ENCODE results near the gene HELZ2. TPM values are rescaled to one million over a fixed set of nuclear protein-coding genes. Genes with fewer than 3 reads are reported as not detected.
A peak's percentile ranks its signal among the peaks of the same experiment; 100 is the strongest.

HELZ2 gene
- polyA plus RNA-seq, 3 donors, result 3.0 to 15.5 (median 3.3) TPM

DNA sequence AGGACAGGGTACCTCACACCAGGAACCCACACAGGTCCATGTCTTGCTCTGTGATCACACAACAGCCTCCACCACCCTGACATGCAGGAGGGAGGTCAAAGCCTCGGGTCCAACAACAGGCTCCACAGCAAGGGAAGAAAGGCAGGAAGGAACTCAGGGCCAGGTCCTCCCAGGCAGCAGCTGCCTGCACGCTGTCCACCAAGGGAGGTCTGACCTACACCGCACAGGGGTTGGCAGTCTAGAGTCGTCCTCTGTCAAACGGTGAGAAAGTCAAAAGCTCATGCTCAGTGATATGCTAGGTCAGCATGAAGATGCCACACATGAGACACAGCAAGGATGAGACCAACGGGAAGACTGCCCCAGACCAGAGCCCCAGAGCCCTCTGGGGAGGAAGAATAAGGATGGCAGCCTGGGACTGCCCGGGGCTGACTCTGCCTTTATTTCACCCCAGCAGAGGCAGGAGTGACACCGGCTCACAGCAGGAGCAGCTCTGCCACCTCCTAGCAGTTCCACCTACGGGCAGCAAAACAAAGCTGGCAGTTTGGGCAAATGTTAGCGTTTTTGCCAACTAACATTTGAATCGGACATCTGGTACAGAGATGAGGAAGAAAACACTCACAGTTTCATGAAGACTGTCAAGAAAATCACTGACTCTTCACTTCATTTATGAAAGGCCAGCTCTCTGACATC is 44.4 kb upstream of the HELZ2 start:
- Histone ChIP-seq H3K9me3 (replicated peaks in 1 of 2; ENCODE audit: control insufficient read depth in 1 of 2, insufficient read depth in 1 of 2, low read length in 2 of 2) (no peaks in the 10 kb centered on the region), H3K4me1 (ENCODE audit: control insufficient read depth in 1 of 2, insufficient read depth in 2 of 2, low read length in 2 of 2) (peaks cover 5% of the 10 kb centered on the region in 2 donors), H3K27me3 (ENCODE audit: control insufficient read depth in 2 of 2, insufficient read depth in 2 of 2, low read length in 2 of 2) (no peaks in the 10 kb centered on the region), H3K79me2 (ENCODE audit: insufficient read depth, low read length) (peaks cover 54% of the 10 kb centered on the region), H3K9ac (ENCODE audit: insufficient read depth, low read length, poor library complexity, severe bottlenecking) (no peak overlapping the region), H3K4me3 (replicated peaks in 1 of 3; ENCODE audit: low read depth in 2 of 3, low read length in 3 of 3) (no peak overlapping the region), H4K20me1 (ENCODE audit: insufficient read depth, low read length) (peaks cover 43% of the 10 kb centered on the region), H2AFZ (ENCODE audit: insufficient read depth, low read depth, low read length, poor library complexity, severe bottlenecking) (no peak overlapping the region), H3K4me2 (replicated peaks; ENCODE audit: extremely low read depth, low read length, poor library complexity, severe bottlenecking) (no peak overlapping the region), H3K36me3 (replicated peaks in 1 of 2; ENCODE audit: control insufficient read depth in 1 of 2, insufficient read depth in 2 of 2, low read length in 2 of 2) (peaks cover 33 to 50% of the 10 kb centered on the region in 2 donors), H3K27ac (ENCODE audit: low read depth in 1 of 2, low read length in 2 of 2) (no peak overlapping the region)
- Mint-ChIP-seq H3K27ac (peak overlapping the region in 1 of 7 donors; percentile 15), H3K4me3 (no peak overlapping the region), H3K27me3 (ENCODE audit: low read depth in 3 of 3) (peaks cover 0 to 3% (median 2%) of the 10 kb centered on the region in 3 donors), H3K9me3 (peaks cover 0 to 9% (median 6%) of the 10 kb centered on the region in 7 donors), H3K4me1 (peaks cover 7% of the 10 kb centered on the region), H3K36me3 (peaks cover 64 to 85% of the 10 kb centered on the region in 2 donors)
- WGBS (ENCODE audit: insufficient coverage), result 93% methylated on average over 10 of the region's 11 CpGs
- no peak for DNase-seq
- TF ChIP-seq, protein P1, sequence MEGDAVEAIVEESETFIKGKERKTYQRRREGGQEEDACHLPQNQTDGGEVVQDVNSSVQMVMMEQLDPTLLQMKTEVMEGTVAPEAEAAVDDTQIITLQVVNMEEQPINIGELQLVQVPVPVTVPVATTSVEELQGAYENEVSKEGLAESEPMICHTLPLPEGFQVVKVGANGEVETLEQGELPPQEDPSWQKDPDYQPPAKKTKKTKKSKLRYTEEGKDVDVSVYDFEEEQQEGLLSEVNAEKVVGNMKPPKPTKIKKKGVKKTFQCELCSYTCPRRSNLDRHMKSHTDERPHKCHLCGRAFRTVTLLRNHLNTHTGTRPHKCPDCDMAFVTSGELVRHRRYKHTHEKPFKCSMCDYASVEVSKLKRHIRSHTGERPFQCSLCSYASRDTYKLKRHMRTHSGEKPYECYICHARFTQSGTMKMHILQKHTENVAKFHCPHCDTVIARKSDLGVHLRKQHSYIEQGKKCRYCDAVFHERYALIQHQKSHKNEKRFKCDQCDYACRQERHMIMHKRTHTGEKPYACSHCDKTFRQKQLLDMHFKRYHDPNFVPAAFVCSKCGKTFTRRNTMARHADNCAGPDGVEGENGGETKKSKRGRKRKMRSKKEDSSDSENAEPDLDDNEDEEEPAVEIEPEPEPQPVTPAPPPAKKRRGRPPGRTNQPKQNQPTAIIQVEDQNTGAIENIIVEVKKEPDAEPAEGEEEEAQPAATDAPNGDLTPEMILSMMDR (IDR thresholded peaks at IDR 0.05), result no peak
- intact Hi-C loops (cut with micrococcal nuclease), result no loop called here

DNA sequence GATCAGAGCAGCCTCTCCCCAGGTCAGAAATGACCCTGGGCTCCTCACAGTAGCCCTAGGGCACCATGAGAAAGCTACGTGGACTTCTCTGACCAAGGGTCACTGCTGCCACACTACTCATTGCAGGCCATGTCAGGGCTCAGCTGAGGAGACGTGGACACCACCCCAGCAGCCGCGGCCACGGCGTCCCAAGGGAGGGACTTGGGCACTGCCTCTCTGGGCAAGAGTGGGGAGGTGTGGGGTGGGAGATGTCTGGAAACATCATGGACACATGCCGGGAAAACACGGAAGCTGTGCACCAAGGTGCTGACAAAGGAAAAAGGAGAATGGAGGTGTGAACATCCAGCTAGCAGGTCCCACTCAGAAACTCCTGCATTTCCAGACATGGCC is 43.8 kb upstream of the HELZ2 start:
- intact Hi-C loops (cut with micrococcal nuclease), result no loop called here

More for the DNA sequence above, 43.8 kb upstream of the HELZ2 start:
- no peak for DNase-seq
- Histone ChIP-seq H4K20me1 (ENCODE audit: insufficient read depth, low read length) (peaks cover 43% of the 10 kb centered on the region), H3K9me3 (replicated peaks in 1 of 2; ENCODE audit: control insufficient read depth in 1 of 2, insufficient read depth in 1 of 2, low read length in 2 of 2) (no peaks in the 10 kb centered on the region), H3K36me3 (replicated peaks in 1 of 2; ENCODE audit: control insufficient read depth in 1 of 2, insufficient read depth in 2 of 2, low read length in 2 of 2) (peaks cover 33 to 50% of the 10 kb centered on the region in 2 donors), H3K4me3 (replicated peaks in 1 of 3; ENCODE audit: low read depth in 2 of 3, low read length in 3 of 3) (no peak overlapping the region), H3K9ac (ENCODE audit: insufficient read depth, low read length, poor library complexity, severe bottlenecking) (no peak overlapping the region), H3K4me2 (replicated peaks; ENCODE audit: extremely low read depth, low read length, poor library complexity, severe bottlenecking) (no peak overlapping the region), H3K4me1 (ENCODE audit: control insufficient read depth in 1 of 2, insufficient read depth in 2 of 2, low read length in 2 of 2) (peaks cover 11% of the 10 kb centered on the region in 2 donors), H3K27me3 (ENCODE audit: control insufficient read depth in 2 of 2, insufficient read depth in 2 of 2, low read length in 2 of 2) (no peaks in the 10 kb centered on the region), H3K27ac (ENCODE audit: low read depth in 1 of 2, low read length in 2 of 2) (no peak overlapping the region), H2AFZ (ENCODE audit: insufficient read depth, low read depth, low read length, poor library complexity, severe bottlenecking) (no peak overlapping the region), H3K79me2 (ENCODE audit: insufficient read depth, low read length) (peaks cover 48% of the 10 kb centered on the region)
- Mint-ChIP-seq H3K4me3 (no peak overlapping the region), H3K27me3 (ENCODE audit: low read depth in 3 of 3) (peaks cover 0 to 6% (median 2%) of the 10 kb centered on the region in 3 donors), H3K36me3 (peaks cover 63 to 84% of the 10 kb centered on the region in 2 donors), H3K27ac (peak overlapping the region in 1 of 7 donors; percentile 15), H3K4me1 (peaks cover 13% of the 10 kb centered on the region), H3K9me3 (peaks cover 0 to 9% (median 6%) of the 10 kb centered on the region in 7 donors)
- TF ChIP-seq, protein P1 (IDR thresholded peaks at IDR 0.05), result no peak
- 89% methylated on average over 6 of the region's 8 CpGs for WGBS (ENCODE audit: insufficient coverage)

Measured in CD14-positive monocyte (primary cell).